ENCODE results near the gene MED19.
A peak's percentile ranks its signal among the peaks of the same experiment; 100 is the strongest.

Gene MED19

GRCh38 chr11:57657194-57658022 is 54.6 kb downstream of the MED19 start, which contains the start of gene CLP1:
Gene CLP1 (plus strand): TSS chr11:57657762. CDS start chr11:57659477, 1,715 bp downstream.
- peak; percentile 96 for DNase-seq (ENCODE audit: low read depth, low spot score)
- peak within 1 kb of the TSS; percentile 77 for H3K27ac ChIP-seq

GRCh38 chr11:57656885-57657193 is 55.2 kb downstream of the MED19 start:
- no peak for DNase-seq (ENCODE audit: low read depth, low spot score)

More at GRCh38 chr11:57656885-57657193, 55.2 kb downstream of the MED19 start:
- H3K27ac ChIP-seq: peak overlapping the region; percentile 77
